LNCaP clone FGC (cell line): ENCODE results near the gene GPR63.
A peak's percentile ranks its signal among the peaks of the same experiment; 100 is the strongest.

Experiments
- DNase-seq: peaks from one replicate; pipeline ENCODE4 v3.0.0-alpha.2; 2011; ENCODE audit warnings: low read depth
- H3K4me3 ChIP-seq: 2 replicates; pipeline ENCODE4 v1.5.1; 2011; ENCODE audit warnings: mild to moderate bottlenecking, low read depth, low read length, control low read depth
- CTCF ChIP-seq: IDR thresholded peaks from 2 replicates; pipeline ENCODE4 v1.5.1; 2012; ENCODE audit warnings: mild to moderate bottlenecking; ENCODE audit not compliant: control insufficient read depth, insufficient read depth; ENCODE audit errors: extremely low read depth

The GPR63 gene

GRCh38 chr6:96849615-96850014, 12.3 kb upstream of the GPR63 start:
- H3K4me3 ChIP-seq: no peak overlapping the region
- TF ChIP-seq CTCF: no peak
- DNase-seq: no peak

- no peak for DNase-seq
- H3K4me3 ChIP-seq: no peak overlapping the region
- no peak for TF ChIP-seq CTCF
These were observed 7.3 kb upstream of the GPR63 start for GRCh38 chr6:96844530-96844929.

- H3K4me3 ChIP-seq: no peak overlapping the region
- no peak for DNase-seq
- no peak for TF ChIP-seq CTCF
These were observed 4.1 kb upstream of the GPR63 start for GRCh38 chr6:96841345-96841744.

GRCh38 chr6:96836631-96837080, 621 bp downstream of the GPR63 start:
- no peak for DNase-seq
- H3K4me3 ChIP-seq: peak overlapping the region; percentile 79

GRCh38 chr6:96834070-96834469, 3.2 kb downstream of the GPR63 start:
- no peak overlapping the region for H3K4me3 ChIP-seq
- no peak for TF ChIP-seq CTCF
- DNase-seq: no peak

More at GRCh38 chr6:96836631-96837080, 621 bp downstream of the GPR63 start:
- TF ChIP-seq CTCF: no peak

- no peak overlapping the region for H3K4me3 ChIP-seq
- DNase-seq: no peak
- TF ChIP-seq CTCF: no peak
These were observed 4.5 kb downstream of the GPR63 start for GRCh38 chr6:96832780-96833179.

GRCh38 chr6:96826865-96827264, 10.4 kb downstream of the GPR63 start:
- no peak overlapping the region for H3K4me3 ChIP-seq
- TF ChIP-seq CTCF: no peak
- DNase-seq: no peak
